GM18870 (cell line): ENCODE measurements around the gene POU6F2.

Experiments used
- ATAC-seq: cut with Tn5 transposase; IDR thresholded peaks from one replicate; pipeline ENCODE4 v1.9.1; 2021; ENCODE audit warnings: moderate library complexity; ENCODE audit not compliant: unreplicated experiment

The POU6F2 gene

GRCh38 chr7:39062811-39063210, 85.1 kb downstream of the POU6F2 start:
- ATAC-seq: no peak

GRCh38 chr7:39069031-39069430, 91.3 kb downstream of the POU6F2 start:
- ATAC-seq: no peak

- no peak for ATAC-seq
Measured at GRCh38 chr7:39069896-39070881, 92.5 kb downstream of the POU6F2 start.

GRCh38 chr7:39071116-39071515, 93.4 kb downstream of the POU6F2 start:
- no peak for ATAC-seq

GRCh38 chr7:39073432-39073831, 95.7 kb downstream of the POU6F2 start:
- no peak for ATAC-seq

- no peak for ATAC-seq
Measured at GRCh38 chr7:39075210-39075609, 97.5 kb downstream of the POU6F2 start.

GRCh38 chr7:39083781-39084180, 106.1 kb downstream of the POU6F2 start:
- no peak for ATAC-seq

- ATAC-seq: no peak
Measured at GRCh38 chr7:39084349-39084748, 106.6 kb downstream of the POU6F2 start.

GRCh38 chr7:39085189-39085588, 107.5 kb downstream of the POU6F2 start:
- ATAC-seq: no peak

- no peak for ATAC-seq
Measured at GRCh38 chr7:39085590-39086049, 107.9 kb downstream of the POU6F2 start.

GRCh38 chr7:39086638-39087360, 109.1 kb downstream of the POU6F2 start:
- ATAC-seq: no peak

GRCh38 chr7:39088730-39089593, 111.3 kb downstream of the POU6F2 start:
- no peak for ATAC-seq

- ATAC-seq: no peak
Measured at GRCh38 chr7:39091145-39091544, 113.4 kb downstream of the POU6F2 start.

GRCh38 chr7:39091774-39092173, 114.1 kb downstream of the POU6F2 start:
- no peak for ATAC-seq

- no peak for ATAC-seq
Measured at GRCh38 chr7:39094731-39095130, 117.0 kb downstream of the POU6F2 start.

- no peak for ATAC-seq
Measured at GRCh38 chr7:39095875-39096619, 118.3 kb downstream of the POU6F2 start.

GRCh38 chr7:39098506-39098905, 120.8 kb downstream of the POU6F2 start:
- no peak for ATAC-seq

- ATAC-seq: no peak
Measured at GRCh38 chr7:39099146-39099545, 121.4 kb downstream of the POU6F2 start.

GRCh38 chr7:39100270-39100669, 122.6 kb downstream of the POU6F2 start:
- ATAC-seq: no peak

GRCh38 chr7:39102234-39102633, 124.5 kb downstream of the POU6F2 start:
- no peak for ATAC-seq
